C1 segment of cervical spinal cord (tissue), 14 donors: ENCODE measurements around the gene CCDC181.
"Not testable (repeated sequence)": the region's sequence is repeated elsewhere in the genome, so short reads cannot be mapped to it uniquely, and the experiment has no call there.

ENCODE experiments used
- DNase-seq, 14 donors: peaks; one replicate each; lab custom pipeline; 2025; lab: John Stamatoyannopoulos, UW

The CCDC181 gene

GRCh38 chr1:169427081-169427641, at the start of gene CCDC181:
TSS of gene CCDC181 (minus strand) at chr1:169427474. CDS start at chr1:169424927, 2,547 bp downstream.
- DNase-seq: peak in 13 of 14 donors; percentile 47 to 87 (median 67)

GRCh38 chr1:169475806-169476387, 48.6 kb upstream of the CCDC181 start:
- no peak for DNase-seq

GRCh38 chr1:169474302-169474995, 47.2 kb upstream of the CCDC181 start:
- no peak for DNase-seq

- DNase-seq: no peak
These were observed 46.1 kb upstream of the CCDC181 start for GRCh38 chr1:169473347-169473746.

GRCh38 chr1:169472738-169473137, 45.5 kb upstream of the CCDC181 start:
- DNase-seq: no peak

- DNase-seq: no peak
These were observed 41.7 kb upstream of the CCDC181 start for GRCh38 chr1:169468982-169469381.

- peak in 1 of 14 donors; percentile 3 for DNase-seq
These were observed 39.3 kb upstream of the CCDC181 start for GRCh38 chr1:169466259-169467230.

- DNase-seq: no peak
These were observed 38.0 kb upstream of the CCDC181 start for GRCh38 chr1:169465281-169465680.

GRCh38 chr1:169462385-169462784, 35.1 kb upstream of the CCDC181 start:
- no peak for DNase-seq

GRCh38 chr1:169461390-169462000, 34.2 kb upstream of the CCDC181 start:
- no peak for DNase-seq

- no peak for DNase-seq
These were observed 33.0 kb upstream of the CCDC181 start for GRCh38 chr1:169460191-169460833.

- DNase-seq: no peak
These were observed 30.2 kb upstream of the CCDC181 start for GRCh38 chr1:169457443-169457842.

- no peak for DNase-seq
These were observed 28.8 kb upstream of the CCDC181 start for GRCh38 chr1:169456029-169456428.

GRCh38 chr1:169452921-169453320, 25.6 kb upstream of the CCDC181 start:
- DNase-seq: no peak

GRCh38 chr1:169451218-169451824, 24.0 kb upstream of the CCDC181 start:
- no peak for DNase-seq

- DNase-seq: no peak
These were observed 16.6 kb upstream of the CCDC181 start for GRCh38 chr1:169443923-169444322.

- DNase-seq: peak in 1 of 14 donors; percentile 24
These were observed 1.0 kb downstream of the CCDC181 start for GRCh38 chr1:169426174-169426705.

GRCh38 chr1:169421309-169421708, 6.0 kb downstream of the CCDC181 start:
- DNase-seq: no peak

GRCh38 chr1:169414952-169415351, 12.3 kb downstream of the CCDC181 start:
- no peak for DNase-seq

- not testable (repeated sequence) for DNase-seq
These were observed 18.9 kb downstream of the CCDC181 start for GRCh38 chr1:169408340-169408739.
